ENCODE measurements around the gene RPS6KA2. TPM values are rescaled to one million over a fixed set of nuclear protein-coding genes. Genes with fewer than 3 reads are reported as not detected.

The RPS6KA2 gene
- total and polyA plus RNA-seq, 9 donors = 24.4 to 75.5 (median 48.1) TPM

GRCh38 chr6:166476061-166476591 lies 150.9 kb downstream of the RPS6KA2 start:
- Histone ChIP-seq H3K4me1 (ENCODE audit: insufficient read depth) (no peaks in the 10 kb centered on the region), H3K4me3 (no peak overlapping the region), H3K27me3 (no peaks in the 10 kb centered on the region), H3K36me3 (no peaks in the 10 kb centered on the region), H3K27ac (no peak overlapping the region), H3K9me3 (no peaks in the 10 kb centered on the region)
- intact Hi-C loops (cut with DNase I) = no loop called here
- no peak for TF ChIP-seq POLR2A (IDR thresholded peaks at IDR 0.05)
- 66 to 76% (median 71%) methylated on average over 14 of the region's 14 CpGs for WGBS, 3 donors
- peak in 3 of 5 donors; percentile 7 to 24 (median 9) for DNase-seq

DNA sequence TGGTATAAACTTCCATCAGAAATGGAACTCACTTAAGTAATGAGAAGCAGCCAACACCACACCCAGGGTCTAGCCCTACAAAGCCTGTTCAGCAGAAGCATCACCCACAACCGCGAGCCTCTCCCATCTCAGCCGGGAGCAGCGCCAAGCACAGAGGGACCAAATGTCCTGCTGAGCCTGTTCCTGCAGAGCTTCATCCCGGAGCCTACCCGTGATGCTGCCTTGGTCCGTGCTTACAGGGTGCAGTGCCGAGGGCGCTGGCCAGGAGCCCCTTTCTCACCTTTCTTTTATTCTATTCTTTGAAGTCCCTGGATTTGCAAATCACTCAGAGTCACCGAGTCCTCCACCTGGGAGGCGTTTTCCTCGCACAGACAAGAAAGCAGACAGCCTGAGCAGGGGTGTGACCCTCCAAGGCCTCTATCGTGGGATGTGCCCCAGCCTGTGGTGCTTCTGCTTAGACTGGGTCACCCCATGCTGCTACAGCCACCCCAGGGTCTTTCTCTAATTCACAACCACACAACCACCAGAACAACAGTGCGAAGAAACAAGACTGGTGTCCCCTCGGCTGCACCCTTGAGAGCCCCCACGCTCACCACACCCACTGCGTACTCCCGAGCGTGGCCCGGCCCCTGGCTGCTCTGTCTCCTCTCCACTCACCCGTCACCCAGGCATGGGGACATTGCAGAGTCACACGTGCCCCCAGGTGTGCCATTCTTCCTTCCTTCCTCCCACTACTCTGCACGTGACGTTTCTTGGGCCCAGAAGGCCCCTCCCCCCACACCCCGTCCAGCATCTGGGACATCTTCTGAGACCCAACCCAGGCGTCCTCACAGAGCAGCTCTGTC lies 152.1 kb downstream of the RPS6KA2 start:
- H3K27me3 ChIP-seq = no peaks in the 10 kb centered on the region
- no peak overlapping the region for H3K27ac ChIP-seq
- DNase-seq = peak in 3 of 5 donors; percentile 9 to 23 (median 11)
- no peaks in the 10 kb centered on the region for H3K36me3 ChIP-seq
- H3K4me1 ChIP-seq (ENCODE audit: insufficient read depth) = no peaks in the 10 kb centered on the region
- TF ChIP-seq CTCF (IDR thresholded peaks at IDR 0.05) (no peak), POLR2A (IDR thresholded peaks at IDR 0.05) (no peak), EP300 (IDR thresholded peaks at IDR 0.05) (no peak)
- intact Hi-C loops (cut with DNase I) = no loop called here
- H3K4me3 ChIP-seq = no peak overlapping the region
- WGBS, 3 donors = 85 to 91% (median 89%) methylated on average over 26 of the region's 26 CpGs
- H3K9me3 ChIP-seq = no peaks in the 10 kb centered on the region

DNA sequence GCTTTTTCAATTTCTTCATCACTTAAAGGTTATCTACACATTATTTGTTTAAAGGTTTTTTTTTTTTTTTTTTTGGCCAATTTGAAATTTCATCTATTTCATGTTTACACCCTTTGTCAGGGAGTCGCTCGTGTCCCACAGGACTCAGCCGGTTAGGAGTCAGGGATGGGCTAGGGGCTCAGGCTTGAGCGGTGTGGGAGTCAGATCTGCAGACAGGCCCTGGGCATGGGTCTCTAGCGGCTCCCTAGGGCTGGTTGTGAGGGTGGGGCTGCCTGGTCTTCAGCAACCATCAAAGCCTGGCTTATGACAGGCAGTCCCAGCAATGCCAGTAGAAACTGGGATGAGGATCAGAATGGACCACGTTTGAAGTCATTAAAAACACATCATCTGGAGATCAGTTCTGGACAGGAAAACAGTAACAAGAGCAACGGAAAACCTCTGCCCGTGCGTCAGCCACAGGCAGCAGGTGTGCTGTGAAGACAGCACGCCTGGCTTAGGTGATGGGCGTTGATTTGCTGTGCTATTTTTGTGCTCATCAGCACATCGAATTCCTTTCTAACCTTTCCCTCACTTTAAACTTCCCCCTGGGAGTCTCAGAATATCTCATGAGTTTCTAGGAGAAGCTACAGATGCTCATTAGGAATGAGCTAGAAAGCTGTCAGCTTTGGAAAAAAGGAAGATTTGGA lies 153.0 kb downstream of the RPS6KA2 start:
- TF ChIP-seq EP300 (IDR thresholded peaks at IDR 0.05) (no peak), POLR2A (IDR thresholded peaks at IDR 0.05) (no peak), CTCF (IDR thresholded peaks at IDR 0.05) (no peak)
- 84 to 86% (median 85%) methylated on average over 12 of the region's 12 CpGs for WGBS, 3 donors
- H3K36me3 ChIP-seq = no peaks in the 10 kb centered on the region
- no peak overlapping the region for H3K4me3 ChIP-seq
- H3K4me1 ChIP-seq (ENCODE audit: insufficient read depth) = no peaks in the 10 kb centered on the region
- intact Hi-C loops (cut with DNase I) = no loop called here
- no peak for DNase-seq
- H3K9me3 ChIP-seq = no peaks in the 10 kb centered on the region
- no peak overlapping the region for H3K27ac ChIP-seq
- no peaks in the 10 kb centered on the region for H3K27me3 ChIP-seq

DNA sequence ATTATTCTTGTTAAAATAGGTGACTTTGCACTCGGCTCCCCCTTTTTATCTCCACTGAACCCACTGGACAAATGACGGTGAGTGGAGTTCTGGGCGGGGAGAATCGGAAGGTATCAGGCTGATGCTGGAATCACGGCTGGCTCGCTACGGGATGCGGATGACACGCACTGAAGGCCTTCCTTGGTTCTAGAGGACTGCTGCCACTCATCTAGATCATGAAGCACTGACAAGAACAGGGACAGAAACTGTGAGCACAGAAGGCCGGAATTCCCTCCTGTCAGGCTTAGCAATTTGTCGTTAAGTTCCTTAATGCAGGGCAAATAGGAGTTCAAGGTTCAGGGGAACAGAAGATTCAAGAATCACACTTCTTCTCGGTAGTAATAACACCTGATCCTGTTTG lies 154.4 kb downstream of the RPS6KA2 start:
- no peaks in the 10 kb centered on the region for H3K9me3 ChIP-seq
- TF ChIP-seq CTCF (IDR thresholded peaks at IDR 0.05) (no peak), POLR2A (IDR thresholded peaks at IDR 0.05) (no peak), EP300 (IDR thresholded peaks at IDR 0.05) (no peak)

More for the DNA sequence above, 154.4 kb downstream of the RPS6KA2 start:
- Histone ChIP-seq H3K4me3 (no peak overlapping the region), H3K36me3 (no peaks in the 10 kb centered on the region), H3K4me1 (ENCODE audit: insufficient read depth) (no peaks in the 10 kb centered on the region), H3K27ac (no peak overlapping the region), H3K27me3 (no peaks in the 10 kb centered on the region)
- WGBS, 3 donors = 86 to 90% (median 89%) methylated on average over 12 of the region's 12 CpGs
- DNase-seq = no peak
- intact Hi-C loops (cut with DNase I) = no loop called here
